Measurements from ENCODE around the gene F2RL1.
"Not testable (repeated sequence)": the region's sequence is repeated elsewhere in the genome, so short reads cannot be mapped to it uniquely, and the experiment has no call there.

The F2RL1 gene, protein sequence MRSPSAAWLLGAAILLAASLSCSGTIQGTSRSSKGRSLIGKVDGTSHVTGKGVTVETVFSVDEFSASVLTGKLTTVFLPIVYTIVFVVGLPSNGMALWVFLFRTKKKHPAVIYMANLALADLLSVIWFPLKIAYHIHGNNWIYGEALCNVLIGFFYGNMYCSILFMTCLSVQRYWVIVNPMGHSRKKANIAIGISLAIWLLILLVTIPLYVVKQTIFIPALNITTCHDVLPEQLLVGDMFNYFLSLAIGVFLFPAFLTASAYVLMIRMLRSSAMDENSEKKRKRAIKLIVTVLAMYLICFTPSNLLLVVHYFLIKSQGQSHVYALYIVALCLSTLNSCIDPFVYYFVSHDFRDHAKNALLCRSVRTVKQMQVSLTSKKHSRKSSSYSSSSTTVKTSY

DNA sequence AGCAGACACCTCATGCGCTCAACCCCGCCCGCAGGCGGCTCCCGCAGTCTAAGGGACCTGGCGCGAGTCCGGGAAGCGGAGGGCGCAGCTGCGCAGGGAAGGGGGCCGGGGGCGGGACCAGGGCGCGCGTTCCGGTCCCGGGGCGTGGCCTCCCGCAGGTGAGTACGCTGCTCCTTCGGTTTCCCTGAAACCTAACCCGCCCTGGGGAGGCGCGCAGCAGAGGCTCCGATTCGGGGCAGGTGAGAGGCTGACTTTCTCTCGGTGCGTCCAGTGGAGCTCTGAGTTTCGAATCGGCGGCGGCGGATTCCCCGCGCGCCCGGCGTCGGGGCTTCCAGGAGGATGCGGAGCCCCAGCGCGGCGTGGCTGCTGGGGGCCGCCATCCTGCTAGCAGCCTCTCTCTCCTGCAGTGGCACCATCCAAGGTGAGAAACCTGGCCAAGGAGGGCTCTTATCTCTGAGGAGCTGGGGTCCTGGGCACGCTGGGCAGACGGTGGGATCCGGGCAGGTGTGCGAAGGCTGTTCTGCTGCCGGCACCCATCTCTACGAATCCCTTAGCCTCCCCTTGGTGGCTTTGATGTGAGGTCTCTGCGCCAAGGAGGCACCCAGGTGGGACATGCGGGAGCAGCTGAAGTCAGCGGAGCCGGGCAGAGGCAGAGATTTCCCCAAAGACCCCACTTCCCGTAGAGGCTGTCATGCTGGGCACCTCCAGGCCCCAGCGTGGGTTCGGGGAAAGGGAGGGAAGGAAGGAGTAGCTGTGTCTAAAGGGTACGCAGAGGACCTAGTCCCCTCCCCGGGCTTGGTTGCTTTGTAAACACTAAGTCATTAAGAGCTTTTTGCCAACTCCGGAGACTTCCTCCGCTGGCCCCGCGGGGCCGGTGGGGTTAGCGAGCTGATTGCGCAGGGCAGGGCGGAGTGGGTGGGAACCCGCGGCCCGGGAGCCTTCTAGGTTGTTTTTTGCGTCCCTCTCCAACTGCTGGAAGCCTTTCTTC is at the start of gene F2RL1:
Gene F2RL1, plus strand, starts transcription at position 187 of the 988 bp plus-strand sequence. Its CDS starts 153 bp downstream, at position 340.
- Histone ChIP-seq H2AFZ (ENCODE audit: low read depth, low read length) (peak within 1 kb of the TSS; percentile 30), H3K4me3 (ENCODE audit: low read length) (peak within 1 kb of the TSS; percentile 27), H3K27me3 (ENCODE audit: insufficient read depth, low read length) (peaks cover 5% of the 10 kb centered on the region), H3K36me3 (ENCODE audit: insufficient read depth, low read length) (no peaks in the 10 kb centered on the region), H3K9me3 (ENCODE audit: low read length) (peaks cover 4% of the 10 kb centered on the region), H3K4me1 (ENCODE audit: insufficient read depth, low read length) (peaks cover 13% of the 10 kb centered on the region)

DNA sequence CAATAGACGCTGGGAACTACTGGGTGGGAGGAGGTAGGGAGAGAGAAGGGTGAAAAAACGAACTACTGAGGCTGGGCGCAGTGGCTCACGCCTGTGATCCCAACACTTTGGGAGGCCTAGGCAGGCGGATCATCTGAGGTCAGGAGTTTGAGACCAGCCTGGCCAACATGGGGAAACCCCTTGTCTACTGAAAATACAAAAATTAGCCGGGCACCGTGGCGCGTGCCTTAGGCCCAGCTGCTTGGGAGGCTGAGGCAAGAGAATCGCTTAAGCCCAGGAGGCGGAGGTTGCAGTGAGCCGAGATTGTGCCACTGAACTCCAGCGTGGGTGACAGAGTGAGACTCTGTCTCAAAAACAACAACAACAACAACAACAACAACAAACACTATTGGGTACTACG is 47.8 kb upstream of the F2RL1 start:
- not testable (repeated sequence) for H3K4me3 ChIP-seq (ENCODE audit: low read length); H3K27me3 ChIP-seq (ENCODE audit: insufficient read depth, low read length); H3K9me3 ChIP-seq (ENCODE audit: low read length); H3K4me1 ChIP-seq (ENCODE audit: insufficient read depth, low read length); H2AFZ ChIP-seq (ENCODE audit: low read depth, low read length); H3K36me3 ChIP-seq (ENCODE audit: insufficient read depth, low read length)

DNA sequence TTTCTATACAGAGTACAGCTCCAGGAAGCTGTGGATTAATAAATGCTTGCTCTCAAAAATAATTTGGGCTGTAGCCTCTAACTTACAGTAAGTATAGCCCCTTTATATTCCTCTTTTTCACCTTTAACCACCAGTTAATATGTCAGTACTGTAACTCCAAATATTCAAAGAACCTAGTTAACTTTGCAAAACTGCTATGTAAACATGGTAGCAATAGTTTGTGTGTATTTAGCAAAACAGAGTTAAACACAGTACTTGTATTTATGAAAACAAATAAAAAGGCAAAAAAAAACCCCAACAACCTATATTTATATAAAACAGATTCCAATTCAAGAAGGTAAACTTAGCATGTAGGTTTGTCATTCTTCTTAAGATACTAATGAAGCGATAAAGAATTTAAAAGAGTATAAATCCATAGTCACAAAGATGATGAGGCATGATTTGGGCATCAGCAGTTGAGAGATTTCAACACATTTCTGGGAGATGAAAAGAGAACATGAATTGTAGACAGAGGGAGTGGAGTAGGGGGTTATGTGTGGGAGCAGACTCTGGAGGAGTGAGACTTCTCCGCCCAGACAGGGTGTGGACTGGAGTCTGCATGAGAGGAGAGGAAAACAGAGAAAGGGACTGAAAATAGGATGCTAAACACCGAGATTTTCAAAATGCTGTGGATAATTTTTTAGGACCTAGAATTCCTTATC is 47.0 kb upstream of the F2RL1 start:
- H3K4me3 ChIP-seq (ENCODE audit: low read length) = no peak overlapping the region
- no peaks in the 10 kb centered on the region for H3K36me3 ChIP-seq (ENCODE audit: insufficient read depth, low read length)
- H2AFZ ChIP-seq (ENCODE audit: low read depth, low read length) = no peak overlapping the region
- H3K9me3 ChIP-seq (ENCODE audit: low read length) = no peaks in the 10 kb centered on the region
- no peaks in the 10 kb centered on the region for H3K27me3 ChIP-seq (ENCODE audit: insufficient read depth, low read length)
- H3K4me1 ChIP-seq (ENCODE audit: insufficient read depth, low read length) = no peaks in the 10 kb centered on the region

DNA sequence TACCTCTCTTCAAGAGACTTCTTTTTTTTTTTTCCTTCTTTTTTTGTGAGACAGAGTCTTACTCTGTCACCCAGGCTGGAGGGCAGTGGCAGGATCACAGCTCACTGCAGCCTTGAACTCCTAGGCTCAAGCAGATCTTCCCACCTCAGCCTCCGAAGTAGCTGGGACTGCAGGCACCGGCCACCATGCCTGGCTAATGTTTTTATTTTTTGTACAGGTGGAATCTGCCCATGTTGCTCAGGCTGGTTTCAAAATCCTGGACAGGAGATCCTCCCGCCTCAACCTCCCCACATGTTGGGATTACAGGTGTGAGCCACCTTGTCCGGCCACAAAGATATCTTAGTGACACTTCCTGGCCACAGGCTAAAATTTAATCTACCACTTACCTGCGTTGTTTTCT is 42.9 kb upstream of the F2RL1 start:
- H2AFZ ChIP-seq (ENCODE audit: low read depth, low read length) = no peak overlapping the region

DNA sequence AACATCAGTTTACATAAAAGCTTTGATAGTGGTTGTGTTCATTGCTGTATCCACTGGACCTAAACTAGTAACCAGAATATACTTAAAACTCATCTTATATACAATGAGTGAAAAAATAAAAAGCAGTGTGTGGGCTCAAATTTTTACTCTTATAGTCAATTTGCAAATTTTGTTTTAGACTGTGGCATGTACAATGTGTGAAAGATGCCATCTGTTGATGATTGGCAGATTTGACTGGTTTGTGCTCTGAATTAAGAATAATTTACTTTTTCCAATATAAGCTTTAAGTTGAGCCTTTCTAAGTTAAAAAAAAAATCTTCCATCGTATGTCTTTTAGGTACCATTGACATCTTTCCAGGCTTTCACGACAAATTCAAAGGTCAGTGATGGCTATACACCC is 42.4 kb upstream of the F2RL1 start:
- H3K36me3 ChIP-seq (ENCODE audit: insufficient read depth, low read length) = no peaks in the 10 kb centered on the region
- H3K4me1 ChIP-seq (ENCODE audit: insufficient read depth, low read length) = no peaks in the 10 kb centered on the region
- H2AFZ ChIP-seq (ENCODE audit: low read depth, low read length) = no peak overlapping the region
- H3K27me3 ChIP-seq (ENCODE audit: insufficient read depth, low read length) = no peaks in the 10 kb centered on the region
- no peak overlapping the region for H3K4me3 ChIP-seq (ENCODE audit: low read length)
- no peaks in the 10 kb centered on the region for H3K9me3 ChIP-seq (ENCODE audit: low read length)

More for the DNA sequence above, 42.9 kb upstream of the F2RL1 start:
- H3K27me3 ChIP-seq (ENCODE audit: insufficient read depth, low read length) = no peaks in the 10 kb centered on the region
- H3K9me3 ChIP-seq (ENCODE audit: low read length) = no peaks in the 10 kb centered on the region
- no peaks in the 10 kb centered on the region for H3K4me1 ChIP-seq (ENCODE audit: insufficient read depth, low read length)
- H3K4me3 ChIP-seq (ENCODE audit: low read length) = no peak overlapping the region
- H3K36me3 ChIP-seq (ENCODE audit: insufficient read depth, low read length) = no peaks in the 10 kb centered on the region

DNA sequence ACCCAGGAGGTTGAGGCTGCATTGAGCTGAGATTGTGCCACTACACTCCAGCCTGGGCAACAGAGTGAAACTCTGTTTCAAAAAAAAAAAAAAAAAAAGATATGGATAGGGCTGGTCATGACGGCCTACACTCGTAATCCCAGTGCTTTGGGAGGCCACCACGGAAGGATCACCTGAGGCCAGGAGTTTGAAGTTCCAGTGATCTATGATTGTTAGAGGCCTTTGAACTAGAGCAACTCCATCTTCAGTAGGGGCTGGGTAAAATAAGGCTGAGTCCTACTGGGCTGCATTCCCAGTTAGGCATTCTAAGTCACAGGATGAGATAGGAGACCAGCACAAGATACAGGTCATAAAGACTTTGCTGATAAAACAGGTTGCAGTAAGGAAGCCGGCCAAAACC is 38.2 kb upstream of the F2RL1 start:
- H3K9me3 ChIP-seq (ENCODE audit: low read length); H3K27me3 ChIP-seq (ENCODE audit: insufficient read depth, low read length); H3K36me3 ChIP-seq (ENCODE audit: insufficient read depth, low read length); H2AFZ ChIP-seq (ENCODE audit: low read depth, low read length); H3K4me3 ChIP-seq (ENCODE audit: low read length): not testable (repeated sequence)
- peaks cover 11% of the 10 kb centered on the region for H3K4me1 ChIP-seq (ENCODE audit: insufficient read depth, low read length)

DNA sequence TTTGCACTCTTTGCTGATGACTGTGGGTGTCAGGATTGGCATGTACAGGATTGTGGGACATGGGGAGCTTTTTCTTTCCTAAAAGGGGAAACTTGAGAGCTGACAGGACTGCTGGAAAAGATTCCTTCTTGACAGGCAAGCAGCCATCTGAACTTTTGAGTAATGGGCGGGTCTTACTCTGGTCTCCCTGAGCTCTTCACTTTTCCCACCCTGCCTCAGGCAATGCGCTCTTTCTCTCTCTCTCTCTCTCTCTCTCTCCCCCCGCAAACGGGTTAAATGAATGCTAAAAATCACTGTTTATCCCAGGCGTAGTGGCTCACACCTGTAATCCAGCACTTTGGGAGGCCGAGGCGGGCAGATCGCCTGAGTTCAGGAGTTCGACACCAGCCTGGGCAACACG is 37.1 kb upstream of the F2RL1 start:
- Histone ChIP-seq H3K4me3 (ENCODE audit: low read length) (no peak overlapping the region), H3K4me1 (ENCODE audit: insufficient read depth, low read length) (peaks cover 11% of the 10 kb centered on the region), H2AFZ (ENCODE audit: low read depth, low read length) (no peak overlapping the region), H3K27me3 (ENCODE audit: insufficient read depth, low read length) (no peaks in the 10 kb centered on the region), H3K9me3 (ENCODE audit: low read length) (no peaks in the 10 kb centered on the region), H3K36me3 (ENCODE audit: insufficient read depth, low read length) (no peaks in the 10 kb centered on the region)

DNA sequence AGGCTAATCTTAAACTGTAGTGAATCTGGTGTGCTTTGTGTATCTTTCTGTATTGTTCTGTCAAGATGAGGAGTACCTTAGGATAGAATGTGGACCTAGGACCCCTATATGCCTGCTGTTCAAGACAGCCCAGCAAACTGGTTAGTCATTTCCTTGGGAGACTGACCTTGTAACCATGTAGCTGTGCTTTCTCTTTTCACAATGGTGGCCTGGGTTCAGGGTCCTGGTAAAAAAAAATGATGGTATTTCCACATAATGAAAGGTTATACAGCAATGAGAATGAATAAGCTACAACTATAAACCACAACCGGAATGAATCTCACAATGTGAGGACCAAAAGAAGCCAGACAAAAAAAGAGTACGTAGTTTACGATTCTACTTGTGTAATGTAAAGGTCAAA is 36.4 kb upstream of the F2RL1 start:
- H3K4me1 ChIP-seq (ENCODE audit: insufficient read depth, low read length) = peaks cover 14% of the 10 kb centered on the region
- no peaks in the 10 kb centered on the region for H3K36me3 ChIP-seq (ENCODE audit: insufficient read depth, low read length)
- no peaks in the 10 kb centered on the region for H3K27me3 ChIP-seq (ENCODE audit: insufficient read depth, low read length)
- H3K9me3 ChIP-seq (ENCODE audit: low read length) = no peaks in the 10 kb centered on the region
- H3K4me3 ChIP-seq (ENCODE audit: low read length) = no peak overlapping the region
- H2AFZ ChIP-seq (ENCODE audit: low read depth, low read length) = no peak overlapping the region

DNA sequence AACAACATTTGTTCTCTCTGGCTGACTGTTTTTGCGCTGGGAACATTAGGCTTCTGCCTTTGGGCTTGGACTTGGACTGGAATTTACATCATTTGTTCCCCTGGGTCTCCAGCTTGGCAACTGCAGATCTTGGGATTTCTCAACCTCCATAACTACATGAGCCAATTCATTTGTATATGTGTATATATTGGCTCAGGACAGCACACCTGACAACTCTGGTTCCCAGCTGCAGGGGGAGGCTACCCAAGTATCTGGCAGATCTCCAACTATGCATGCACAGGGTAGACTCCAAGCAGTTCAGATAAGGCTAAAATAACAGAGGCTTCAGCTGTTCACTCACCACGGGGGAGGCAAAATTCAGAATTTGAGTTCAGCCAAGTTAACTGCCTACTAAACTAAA is 31.6 kb upstream of the F2RL1 start:
- Histone ChIP-seq H3K4me1 (ENCODE audit: insufficient read depth, low read length) (peaks cover 23% of the 10 kb centered on the region), H2AFZ (ENCODE audit: low read depth, low read length) (no peak overlapping the region), H3K36me3 (ENCODE audit: insufficient read depth, low read length) (no peaks in the 10 kb centered on the region), H3K4me3 (ENCODE audit: low read length) (no peak overlapping the region), H3K27me3 (ENCODE audit: insufficient read depth, low read length) (no peaks in the 10 kb centered on the region), H3K9me3 (ENCODE audit: low read length) (no peaks in the 10 kb centered on the region)

DNA sequence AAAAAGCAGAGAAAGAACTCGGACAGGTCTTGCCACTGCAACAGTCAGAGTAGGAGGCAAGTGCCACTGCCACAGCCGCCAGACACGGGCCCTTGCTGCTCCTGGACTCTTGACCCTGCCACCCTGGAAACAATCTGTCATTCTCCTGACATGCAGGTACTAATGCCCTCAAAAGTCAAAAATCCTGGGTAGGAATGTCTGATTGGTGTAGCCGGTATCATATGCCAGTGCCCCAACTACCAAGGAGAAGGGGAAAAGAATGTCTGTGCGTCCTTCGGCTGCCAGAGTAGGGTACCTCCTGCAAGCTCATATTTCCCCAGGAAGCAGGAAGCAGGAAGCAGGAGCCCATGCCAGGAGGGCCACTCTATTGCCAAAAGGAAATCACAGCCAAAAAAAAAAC is 30.5 kb upstream of the F2RL1 start:
- Histone ChIP-seq H3K4me3 (ENCODE audit: low read length) (no peak overlapping the region), H3K27me3 (ENCODE audit: insufficient read depth, low read length) (no peaks in the 10 kb centered on the region), H3K9me3 (ENCODE audit: low read length) (no peaks in the 10 kb centered on the region), H3K36me3 (ENCODE audit: insufficient read depth, low read length) (no peaks in the 10 kb centered on the region), H2AFZ (ENCODE audit: low read depth, low read length) (no peak overlapping the region), H3K4me1 (ENCODE audit: insufficient read depth, low read length) (peaks cover 23% of the 10 kb centered on the region)

DNA sequence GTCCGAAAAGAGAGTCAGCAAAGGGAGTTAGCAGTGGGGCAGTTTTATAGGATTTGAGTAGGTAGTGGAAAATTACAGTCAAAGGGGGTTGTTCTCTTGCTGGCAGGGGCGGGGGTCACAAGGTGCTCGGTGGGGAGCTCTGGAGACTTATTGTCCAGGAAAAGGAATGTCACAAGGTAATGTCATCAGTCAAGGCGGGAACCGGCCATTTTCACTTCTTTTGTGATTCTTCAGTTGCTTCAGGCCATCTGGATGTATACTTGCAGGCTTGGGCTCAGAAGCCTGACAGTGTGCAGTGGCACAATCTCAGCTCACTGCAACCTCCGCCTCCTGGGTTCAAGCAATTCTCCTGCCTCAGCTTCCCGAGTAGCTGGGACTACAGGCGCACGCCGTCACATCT is 29.6 kb upstream of the F2RL1 start:
- peaks cover 19% of the 10 kb centered on the region for H3K4me1 ChIP-seq (ENCODE audit: insufficient read depth, low read length)
- not testable (repeated sequence) for H3K9me3 ChIP-seq (ENCODE audit: low read length); H3K27me3 ChIP-seq (ENCODE audit: insufficient read depth, low read length); H2AFZ ChIP-seq (ENCODE audit: low read depth, low read length); H3K4me3 ChIP-seq (ENCODE audit: low read length); H3K36me3 ChIP-seq (ENCODE audit: insufficient read depth, low read length)

DNA sequence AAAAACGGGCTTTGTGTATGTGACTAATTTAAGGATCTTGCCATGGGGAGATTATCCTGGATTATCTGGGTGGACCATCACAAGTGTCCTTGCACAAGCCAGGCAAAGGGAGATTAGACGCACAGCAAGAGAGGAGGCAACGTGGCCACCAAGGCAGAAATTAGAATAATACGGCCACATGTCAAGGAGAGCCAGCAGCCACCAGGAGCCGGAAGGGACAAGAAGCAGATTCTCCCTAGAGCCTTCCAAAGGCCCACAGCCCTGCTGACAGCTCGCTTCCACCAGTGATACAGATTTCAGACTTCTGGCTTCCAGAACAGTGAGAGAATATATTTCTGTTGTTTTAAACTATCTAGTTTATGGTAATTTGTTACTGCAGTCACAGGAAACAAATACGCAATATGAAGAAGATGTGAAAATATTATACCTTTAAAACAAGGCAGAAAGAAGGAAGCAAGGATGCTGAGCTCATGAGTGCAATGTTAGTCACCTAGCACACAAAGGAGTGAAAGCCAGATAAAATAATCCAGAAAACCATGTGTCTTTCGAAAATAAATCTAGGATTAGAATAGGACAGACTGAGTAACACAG is 28.7 kb upstream of the F2RL1 start:
- no peaks in the 10 kb centered on the region for H3K36me3 ChIP-seq (ENCODE audit: insufficient read depth, low read length)
- no peak overlapping the region for H3K4me3 ChIP-seq (ENCODE audit: low read length)
- H2AFZ ChIP-seq (ENCODE audit: low read depth, low read length) = peak overlapping the region; percentile 6
- H3K9me3 ChIP-seq (ENCODE audit: low read length) = no peaks in the 10 kb centered on the region
- peaks cover 15% of the 10 kb centered on the region for H3K4me1 ChIP-seq (ENCODE audit: insufficient read depth, low read length)
- no peaks in the 10 kb centered on the region for H3K27me3 ChIP-seq (ENCODE audit: insufficient read depth, low read length)
